NCI-H1436 (cell line): ENCODE data around the gene ETHE1.

Source experiments
- DNase-seq: peaks from one replicate; lab custom pipeline; 2025; lab: John Stamatoyannopoulos, UW

Gene ETHE1

GRCh38 chr19:43526884-43527859 lies at the start of gene ETHE1:
TSS of gene ETHE1 (minus strand) at chr19:43527201. CDS start at chr19:43527177, 24 bp downstream.
- peak; percentile 44 for DNase-seq

GRCh38 chr19:43575955-43576878 lies 49.2 kb upstream of the ETHE1 start:
- DNase-seq = peak; percentile 47

GRCh38 chr19:43575156-43575950 lies 48.4 kb upstream of the ETHE1 start, which contains the start of the genes PINLYP and XRCC1:
TSS of gene PINLYP (plus strand) at chr19:43575801. CDS start at chr19:43577192, 1,391 bp downstream.
TSS of gene XRCC1 (minus strand) at chr19:43575527. CDS start at chr19:43575458, 69 bp downstream.
- DNase-seq = peak; percentile 98

- no peak for DNase-seq
These were observed 47.6 kb upstream of the ETHE1 start for GRCh38 chr19:43574424-43575155.

GRCh38 chr19:43572171-43572588 lies 45.2 kb upstream of the ETHE1 start:
- DNase-seq = peak; percentile 30

GRCh38 chr19:43570174-43570791 lies 43.3 kb upstream of the ETHE1 start:
- DNase-seq = peak; percentile 6

- DNase-seq = no peak
These were observed 42.7 kb upstream of the ETHE1 start for GRCh38 chr19:43569657-43570056.

- DNase-seq = no peak
These were observed 37.8 kb upstream of the ETHE1 start for GRCh38 chr19:43564800-43565199.

- DNase-seq = no peak
These were observed 36.9 kb upstream of the ETHE1 start for GRCh38 chr19:43563816-43564457.

- peak; percentile 47 for DNase-seq
These were observed 35.8 kb upstream of the ETHE1 start for GRCh38 chr19:43562698-43563241.

GRCh38 chr19:43562226-43562697 lies 35.3 kb upstream of the ETHE1 start:
- no peak for DNase-seq

GRCh38 chr19:43561139-43561970 lies 34.4 kb upstream of the ETHE1 start:
- no peak for DNase-seq

GRCh38 chr19:43560687-43561086 lies 33.7 kb upstream of the ETHE1 start:
- DNase-seq = no peak

GRCh38 chr19:43555185-43555770 lies 28.3 kb upstream of the ETHE1 start:
- peak; percentile 59 for DNase-seq

GRCh38 chr19:43554317-43554895 lies 27.4 kb upstream of the ETHE1 start:
- no peak for DNase-seq

GRCh38 chr19:43553656-43554055 lies 26.7 kb upstream of the ETHE1 start:
- no peak for DNase-seq

GRCh38 chr19:43552616-43553015 lies 25.6 kb upstream of the ETHE1 start:
- DNase-seq = no peak

GRCh38 chr19:43552198-43552450 lies 25.1 kb upstream of the ETHE1 start:
- DNase-seq = no peak
